HepG2 (cell line): ENCODE data around the gene LAMTOR3. TPM values are rescaled to one million over a fixed set of nuclear protein-coding genes. Genes with fewer than 3 reads are reported as not detected.

Source experiments
- ATAC-seq: fragments of 200-7000 bp; cut with Tn5 transposase; 3 replicates; pipeline ENCODE4 v1.9.1; 2020; ENCODE audit warnings: mild to moderate bottlenecking, moderate library complexity
- BruUV-seq: library from RNA; stranded (reverse); fragments of 400-500 nt; replicated peaks from 2 replicates; lab custom pipeline; 2021; lab: Mats Ljungman, UMichigan
- CTCF ChIA-PET: fragments of 300-600 bp; formaldehyde crosslinking; extraction: SDS; loops from one replicate; lab custom pipeline; 2021; ENCODE audit warnings: low total read pairs, inconsistent platforms, low intra/inter-chr PET ratio; lab: Yijun Ruan, JAX
- POLR2A ChIA-PET: fragments of 350-600 bp; sonication (Branson Sonifier 250); formaldehyde crosslinking; loops from one replicate; lab custom pipeline; 2020; ENCODE audit warnings: antibody characterized with exemption, inconsistent platforms; lab: Yijun Ruan, JAX
- DNase-seq: peaks from one replicate; pipeline ENCODE4 v3.0.0-alpha.2; 2015; ENCODE audit warnings: low spot score
- FAIRE-seq: peaks from 3 replicates; lab custom pipeline; 2011; peaks lifted over from hg19 to GRCh38; lab: Jason Lieb, UNC
- H2AFZ ChIP-seq: one replicate; pipeline ENCODE4 v1.6.1; 2011; ENCODE audit warnings: low read length, inconsistent platforms
- H3K27ac ChIP-seq: fragments of 300-600 bp; 3 replicates; pipeline ENCODE4 v1.8.0; 2011; ENCODE audit warnings: mixed run types, mild to moderate bottlenecking, mixed read lengths, low read length, inconsistent platforms; ENCODE audit not compliant: insufficient read depth; ENCODE audit errors: extremely low read length
- H3K27me3 ChIP-seq, 2 experiments: fragments of 200-600 bp in 1 of 2; 2 replicates in 1 of 2; 3 replicates in 1 of 2; pipeline versions ENCODE4 v1.6.0 to v1.8.0; 2011; ENCODE audit warnings: low read length in 2 of 2, mild to moderate bottlenecking in 2 of 2, moderate library complexity in 2 of 2, inconsistent platforms in 1 of 2; ENCODE audit not compliant: insufficient read depth in 2 of 2, control insufficient read depth in 1 of 2
- H3K36me3 ChIP-seq, 2 experiments: fragments of 200-600 bp in 1 of 2; replicated peaks in 1 of 2; 2 replicates in 1 of 2; 3 replicates in 1 of 2; pipeline versions ENCODE4 v1.5.1 to v1.8.0; 2011; ENCODE audit warnings: low read length in 2 of 2, inconsistent platforms in 1 of 2; ENCODE audit not compliant: insufficient read depth in 2 of 2, control insufficient read depth in 1 of 2
- H3K4me1 ChIP-seq: 2 replicates; pipeline ENCODE4 v1.5.1; 2012; ENCODE audit warnings: low read length, inconsistent platforms; ENCODE audit not compliant: insufficient read depth
- H3K4me2 ChIP-seq: 2 replicates; pipeline ENCODE4 v1.6.0; 2011; ENCODE audit warnings: low read depth, low read length, inconsistent platforms
- H3K4me3 ChIP-seq, 3 experiments: fragments of 200-600 bp in 1 of 3; sonication (generic), shearing (Covaris generic) in 1 of 3; replicated peaks in 1 of 3; 2 replicates each; pipeline ENCODE4 v1.5.1; 2011 to 2016; ENCODE audit warnings: low read length in 3 of 3, inconsistent platforms in 2 of 3, low read depth in 2 of 3, mild to moderate bottlenecking in 2 of 3, control low read depth in 1 of 3, mixed read lengths in 1 of 3; ENCODE audit not compliant: insufficient read depth in 1 of 3
- H3K79me2 ChIP-seq: one replicate; pipeline ENCODE4 v1.6.1; 2011; ENCODE audit warnings: low read length, inconsistent platforms; ENCODE audit not compliant: insufficient read depth
- H3K9ac ChIP-seq: 2 replicates; pipeline ENCODE4 v1.6.0; 2011; ENCODE audit warnings: mild to moderate bottlenecking, low read depth, low read length, inconsistent platforms; ENCODE audit not compliant: insufficient read depth
- H3K9me3 ChIP-seq: 2 replicates; pipeline ENCODE4 v1.5.1; 2012; ENCODE audit warnings: mild to moderate bottlenecking, low read length
- H4K20me1 ChIP-seq: 2 replicates; pipeline ENCODE4 v1.6.0; 2011; ENCODE audit warnings: inconsistent platforms, mild to moderate bottlenecking, low read length, moderate library complexity; ENCODE audit not compliant: insufficient read depth
- CREB3 ChIP-seq: sonication (generic); formaldehyde crosslinking; IDR thresholded peaks from 2 replicates; pipeline ENCODE4 v1.5.0; 2020; ENCODE audit warnings: missing genetic modification reagents
- PBX2 ChIP-seq: IDR thresholded peaks from 2 replicates; pipeline ENCODE4 v1.6.1; 2016; ENCODE audit warnings: control low read depth
- ZFP37 ChIP-seq: sonication (generic); formaldehyde crosslinking; IDR thresholded peaks from 2 replicates; pipeline ENCODE4 v1.4.0; 2020; ENCODE audit warnings: missing genetic modification reagents, borderline replicate concordance
- ZNF557 ChIP-seq: sonication (generic); formaldehyde crosslinking; IDR thresholded peaks from 2 replicates; pipeline ENCODE4 v1.4.0; 2020; ENCODE audit warnings: missing genetic modification reagents
- ZXDC ChIP-seq: sonication (generic); formaldehyde crosslinking; IDR thresholded peaks from 2 replicates; pipeline ENCODE4 v1.5.0; 2020; ENCODE audit warnings: mild to moderate bottlenecking, missing genetic modification reagents
- WGBS: methylation state at CpG from one replicate; pipeline ENCODE4 v1.1.6; 2017; ENCODE audit warnings: low lambda C conversion rate; 5-methylcytosine and 5-hydroxymethylcytosine counted together
- in situ Hi-C: cut with HindIII; loops from 2 replicates; pipeline ENCODE4 v1.10.0; 2017; ENCODE audit warnings: low pct_unique_long_range_greater_than_20kb; ENCODE audit not compliant: extremely low pct_ligation_motif_present
- intact Hi-C: fragments of 100-400 bp; cut with micrococcal nuclease; formaldehyde crosslinking; loops from one replicate; pipeline ENCODE4 v1.10.0; 2022; ENCODE audit not compliant: unreplicated experiment
- polyA plus RNA-seq, 8 experiments: library from polyadenylated mRNA; depleted of rRNA in 3 of 8; stranded (reverse) in 7 of 8; unstranded in 1 of 8; fragments of >200 nt; fragmentation: Illumina TruSeq in 4 of 8; extraction: Trizol in 4 of 8; gene quantifications; 2 replicates each; pipeline versions ENCODE4 v1.2.1 to v1.2.3, GENCODE V29; 2011 to 2016; ENCODE audit warnings: low read depth in 4 of 8, missing spikeins in 1 of 8, mixed read lengths in 1 of 8; ENCODE audit not compliant: insufficient read depth in 1 of 8
- total RNA-seq, 5 experiments: library from RNA; depleted of rRNA; stranded (reverse); fragments of >200 nt; fragmentation: Illumina TruSeq; extraction: Trizol; gene quantifications; 2 replicates each; pipeline ENCODE4 v1.2.3, GENCODE V29; 2016; ENCODE audit warnings: low read depth in 1 of 5

The LAMTOR3 gene
- total and polyA plus RNA-seq, 2 of the 13 experiments (the other 11 are each of a cell fraction or from before 2014, with no cell fraction given), result 47.6 to 49.1 TPM

GRCh38 chr4:99868126-99868596, 26.1 kb downstream of the LAMTOR3 start:
- TF ChIP-seq ZXDC (CRISPR knock-in tag), result no peak
- TF ChIP-seq ZNF557, result no peak
- TF ChIP-seq CREB3 (CRISPR knock-in tag), result no peak
- TF ChIP-seq ZFP37 (CRISPR knock-in tag), result no peak
- no peak for TF ChIP-seq PBX2
- Histone ChIP-seq H2AFZ (peak overlapping the region; percentile 63), H3K9me3 (no peaks in the 10 kb centered on the region), H3K9ac (no peak overlapping the region), H3K4me2 (no peak overlapping the region), H3K27ac (no peak overlapping the region), H3K4me3 (no peak overlapping the region), H3K4me1 (no peaks in the 10 kb centered on the region), H3K27me3 (no peaks in the 10 kb centered on the region; a peak in 1 of 5 replicates), H3K79me2 (no peaks in the 10 kb centered on the region), H4K20me1 (no peaks in the 10 kb centered on the region), H3K36me3 (no peaks in the 10 kb centered on the region)
- DNase-seq (no peak), ATAC-seq (no peak), FAIRE-seq (no peak)
- CTCF ChIA-PET, result no interaction called here
- POLR2A ChIA-PET, result no interaction called here
- in situ Hi-C loops, result no loop called here
- intact Hi-C loops, result no loop called here
- no TSS peak for BruUV-seq
- 26% methylated on average over 8 of the region's 8 CpGs for WGBS
